ENCODE measurements around the gene XYLT1.
"Not testable (repeated sequence)": the region's sequence is repeated elsewhere in the genome, so short reads cannot be mapped to it uniquely, and the experiment has no call there.

The XYLT1 gene

GRCh38 chr16:17416461-17417311, 54.1 kb downstream of the XYLT1 start:
- POLR2A ChIA-PET, result no interaction called here
- CTCF ChIA-PET, result interaction anchor here (0.6 kb wide), 1 partner anchor 38 kb away, joined by 3 read pairs; no protein-coding TSS in a partner anchor
- no peak for TF ChIP-seq SUZ12 (IDR thresholded peaks at IDR 0.05)
- no peak for TF ChIP-seq ELF4 (IDR thresholded peaks at IDR 0.05)
- no peak for TF ChIP-seq ARNT (IDR thresholded peaks at IDR 0.05)
- no peak for TF ChIP-seq L3MBTL2 (conservative IDR thresholded peaks at IDR 0.05)
- no peak for TF ChIP-seq FOXK2 (IDR thresholded peaks at IDR 0.05)
- TF ChIP-seq LEF1 (IDR thresholded peaks at IDR 0.05; ENCODE audit: borderline replicate concordance), result no peak
- no peak for TF ChIP-seq CTBP1 (IDR thresholded peaks at IDR 0.05; ENCODE audit: borderline replicate concordance)
- TF ChIP-seq HDGF (IDR thresholded peaks at IDR 0.05; ENCODE audit: borderline replicate concordance), result no peak
- TF ChIP-seq ZNF384 (IDR thresholded peaks at IDR 0.05), result no peak
- TF ChIP-seq PKNOX1 (IDR thresholded peaks at IDR 0.05), result no peak
- no peak for TF ChIP-seq SP1 (IDR thresholded peaks at IDR 0.05)
- TF ChIP-seq FOXM1 (IDR thresholded peaks at IDR 0.05; ENCODE audit: borderline replicate concordance), result no peak
- DNase-seq (ENCODE audit: extremely low spot score), result no peak

GRCh38 chr16:17414916-17415315, 55.8 kb downstream of the XYLT1 start:
- ChIA-PET POLR2A (no interaction called here), CTCF (no interaction called here)
- no peak for DNase-seq (ENCODE audit: extremely low spot score)
- TF ChIP-seq SUZ12 (IDR thresholded peaks at IDR 0.05), result no peak

GRCh38 chr16:17414421-17414820, 56.3 kb downstream of the XYLT1 start:
- CTCF ChIA-PET, result no interaction called here
- DNase-seq (ENCODE audit: extremely low spot score), result no peak
- no peak for TF ChIP-seq ARNT (IDR thresholded peaks at IDR 0.05)
- TF ChIP-seq L3MBTL2 (conservative IDR thresholded peaks at IDR 0.05), result no peak
- TF ChIP-seq SUZ12 (IDR thresholded peaks at IDR 0.05), result no peak
- POLR2A ChIA-PET, result no interaction called here

- DNase-seq (ENCODE audit: extremely low spot score), result no peak
- TF ChIP-seq TARDBP (IDR thresholded peaks at IDR 0.05) (no peak), LEF1 (IDR thresholded peaks at IDR 0.05; ENCODE audit: borderline replicate concordance) (no peak), FOXA1 (IDR thresholded peaks at IDR 0.05) (no peak), CTBP1 (IDR thresholded peaks at IDR 0.05; ENCODE audit: borderline replicate concordance) (no peak), BHLHE40 (IDR thresholded peaks at IDR 0.05; ENCODE audit: borderline replicate concordance) (no peak), ELF4 (IDR thresholded peaks at IDR 0.05) (no peak), L3MBTL2 (conservative IDR thresholded peaks at IDR 0.05) (no peak), PKNOX1 (IDR thresholded peaks at IDR 0.05) (no peak), HDGF (IDR thresholded peaks at IDR 0.05; ENCODE audit: borderline replicate concordance) (no peak), SP1 (IDR thresholded peaks at IDR 0.05) (no peak)
- CTCF ChIA-PET, result no interaction called here
- POLR2A ChIA-PET, result no interaction called here
Measured at GRCh38 chr16:17413508-17413907, 57.3 kb downstream of the XYLT1 start.

GRCh38 chr16:17412791-17413190, 58.0 kb downstream of the XYLT1 start:
- ChIA-PET CTCF (no interaction called here), POLR2A (no interaction called here)
- no peak for DNase-seq (ENCODE audit: extremely low spot score)
- no peak for TF ChIP-seq CTBP1 (IDR thresholded peaks at IDR 0.05; ENCODE audit: borderline replicate concordance)

- POLR2A ChIA-PET, result no interaction called here
- CTCF ChIA-PET, result no interaction called here
- DNase-seq (ENCODE audit: extremely low spot score), result no peak
- TF ChIP-seq CTBP1 (IDR thresholded peaks at IDR 0.05; ENCODE audit: borderline replicate concordance), result no peak
- no peak for TF ChIP-seq FOXK2 (IDR thresholded peaks at IDR 0.05)
- TF ChIP-seq TARDBP (IDR thresholded peaks at IDR 0.05), result no peak
- TF ChIP-seq ELF4 (IDR thresholded peaks at IDR 0.05), result no peak
- TF ChIP-seq NFRKB (IDR thresholded peaks at IDR 0.05), result no peak
- no peak for TF ChIP-seq FOXM1 (IDR thresholded peaks at IDR 0.05; ENCODE audit: borderline replicate concordance)
- no peak for TF ChIP-seq ARNT (IDR thresholded peaks at IDR 0.05)
- no peak for TF ChIP-seq PKNOX1 (IDR thresholded peaks at IDR 0.05)
- TF ChIP-seq L3MBTL2 (conservative IDR thresholded peaks at IDR 0.05), result no peak
- TF ChIP-seq LEF1 (IDR thresholded peaks at IDR 0.05; ENCODE audit: borderline replicate concordance), result no peak
- no peak for TF ChIP-seq BHLHE40 (IDR thresholded peaks at IDR 0.05; ENCODE audit: borderline replicate concordance)
- no peak for TF ChIP-seq FOXA1 (IDR thresholded peaks at IDR 0.05)
- TF ChIP-seq ZNF384 (IDR thresholded peaks at IDR 0.05), result no peak
- no peak for TF ChIP-seq SUZ12 (IDR thresholded peaks at IDR 0.05)
- no peak for TF ChIP-seq HDGF (IDR thresholded peaks at IDR 0.05; ENCODE audit: borderline replicate concordance)
- no peak for TF ChIP-seq SP1 (IDR thresholded peaks at IDR 0.05)
Measured at GRCh38 chr16:17412221-17412620, 58.5 kb downstream of the XYLT1 start.

GRCh38 chr16:17411263-17411662, 59.5 kb downstream of the XYLT1 start:
- DNase-seq (ENCODE audit: extremely low spot score), result no peak
- ChIA-PET POLR2A (no interaction called here), CTCF (no interaction called here)
- TF ChIP-seq ARNT (IDR thresholded peaks at IDR 0.05) (no peak), FOXK2 (IDR thresholded peaks at IDR 0.05) (no peak), ZNF384 (IDR thresholded peaks at IDR 0.05) (no peak), ELF4 (IDR thresholded peaks at IDR 0.05) (no peak), SUZ12 (IDR thresholded peaks at IDR 0.05) (no peak)

GRCh38 chr16:17410316-17410715, 60.4 kb downstream of the XYLT1 start:
- CTCF ChIA-PET; DNase-seq (ENCODE audit: extremely low spot score); POLR2A ChIA-PET: not testable (repeated sequence)
